Left ventricle myocardium inferior (tissue), 1 donor: ENCODE results near the gene WBP4. TPM values are rescaled to one million over a fixed set of nuclear protein-coding genes. Genes with fewer than 3 reads are reported as not detected.

Source experiments
- DNase-seq: peaks from one replicate; pipeline ENCODE4 v3.0.0-alpha.2; 2020
- H3K27ac ChIP-seq: fragments of 200-600 bp; replicated peaks from 2 replicates; pipeline ENCODE4 v1.8.0; 2021
- H3K27me3 ChIP-seq: fragments of 200-600 bp; 2 replicates; pipeline ENCODE4 v1.8.0; 2021; ENCODE audit warnings: low read depth
- H3K36me3 ChIP-seq: fragments of 200-600 bp; 2 replicates; pipeline ENCODE4 v1.8.0; 2021
- H3K4me1 ChIP-seq: fragments of 200-600 bp; 2 replicates; pipeline ENCODE4 v1.8.0; 2021
- H3K4me3 ChIP-seq: fragments of 200-600 bp; 2 replicates; pipeline ENCODE4 v1.8.0; 2021; ENCODE audit warnings: mild to moderate bottlenecking, moderate library complexity
- H3K9me3 ChIP-seq: fragments of 200-600 bp; replicated peaks from 2 replicates; pipeline ENCODE4 v1.8.0; 2021
- intact Hi-C: fragments of 100-400 bp; cut with micrococcal nuclease; formaldehyde crosslinking; loops from one replicate; pipeline ENCODE4 v1.11.0; 2022
- total RNA-seq: library from RNA; stranded (reverse); fragmentation: NEBNext Ultra II Directional; extraction: Animal tissue kit (Norgen Biotek cat#: 25700); gene quantifications from one replicate; pipeline ENCODE4 v1.2.1, GENCODE V29; 2021
- TF ChIP-seq, protein P1 (sequence below): fragments of 200-600 bp; IDR thresholded peaks from 2 replicates; pipeline ENCODE4 v1.8.0; 2021; ENCODE audit warnings: antibody characterized with exemption, mild to moderate bottlenecking, borderline replicate concordance
- donor health status: DM: no; HTN: yes; CAD: no; lungs with severe emphysema.

WBP4 gene
- total RNA-seq, 1 donor from 2014 or later, result 22.6 TPM

DNA sequence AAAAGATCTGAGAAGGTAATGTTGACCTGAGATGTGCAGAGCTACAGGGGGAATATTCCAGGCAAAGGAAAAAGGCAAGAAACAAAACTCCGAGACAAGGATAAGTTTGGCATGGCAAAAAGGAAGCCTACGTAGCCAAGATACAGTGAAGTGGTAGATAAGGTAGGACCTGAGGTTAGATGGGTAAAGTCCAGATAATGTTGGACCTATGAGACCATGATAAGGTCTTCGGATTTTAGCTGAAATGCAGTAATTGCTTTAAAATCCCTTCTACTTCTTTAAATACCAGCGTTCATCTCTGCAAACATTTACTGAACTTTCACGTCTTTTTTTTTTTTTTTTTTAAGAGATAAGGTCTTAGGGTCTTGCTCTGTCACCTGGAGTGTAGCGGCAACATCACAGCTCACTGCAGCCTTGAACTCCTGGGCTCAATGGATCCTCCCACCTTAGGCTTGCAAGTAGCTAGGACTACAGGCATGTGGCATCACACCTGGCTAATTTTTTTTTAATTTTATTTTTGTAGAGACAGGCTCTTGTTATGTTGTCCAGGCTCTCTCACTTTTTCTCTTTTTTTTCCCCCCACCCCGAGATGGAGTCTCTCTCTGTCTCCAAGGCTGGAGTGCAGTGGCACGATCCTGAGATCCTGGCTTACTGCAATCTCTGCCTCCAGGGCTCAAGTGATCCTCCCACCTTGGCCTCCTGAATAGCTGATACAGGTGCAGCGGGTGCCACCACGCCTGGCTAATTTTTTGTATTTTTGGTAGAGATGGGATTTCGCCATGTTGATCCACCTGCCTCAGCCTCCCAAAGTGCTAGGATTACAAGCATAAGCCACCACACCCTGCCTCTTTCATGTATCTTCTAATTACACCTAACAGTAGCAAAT, 4.2 kb upstream of the WBP4 start:
- Histone ChIP-seq H3K27me3 (no peaks in the 10 kb centered on the region), H3K36me3 (no peaks in the 10 kb centered on the region), H3K27ac (peak overlapping the region; percentile 98), H3K4me3 (peak overlapping the region; percentile 79), H3K4me1 (peaks cover 95% of the 10 kb centered on the region), H3K9me3 (no peaks in the 10 kb centered on the region)
- DNase-seq, result no peak
- intact Hi-C loops, result no loop called here
- TF ChIP-seq, protein P1, sequence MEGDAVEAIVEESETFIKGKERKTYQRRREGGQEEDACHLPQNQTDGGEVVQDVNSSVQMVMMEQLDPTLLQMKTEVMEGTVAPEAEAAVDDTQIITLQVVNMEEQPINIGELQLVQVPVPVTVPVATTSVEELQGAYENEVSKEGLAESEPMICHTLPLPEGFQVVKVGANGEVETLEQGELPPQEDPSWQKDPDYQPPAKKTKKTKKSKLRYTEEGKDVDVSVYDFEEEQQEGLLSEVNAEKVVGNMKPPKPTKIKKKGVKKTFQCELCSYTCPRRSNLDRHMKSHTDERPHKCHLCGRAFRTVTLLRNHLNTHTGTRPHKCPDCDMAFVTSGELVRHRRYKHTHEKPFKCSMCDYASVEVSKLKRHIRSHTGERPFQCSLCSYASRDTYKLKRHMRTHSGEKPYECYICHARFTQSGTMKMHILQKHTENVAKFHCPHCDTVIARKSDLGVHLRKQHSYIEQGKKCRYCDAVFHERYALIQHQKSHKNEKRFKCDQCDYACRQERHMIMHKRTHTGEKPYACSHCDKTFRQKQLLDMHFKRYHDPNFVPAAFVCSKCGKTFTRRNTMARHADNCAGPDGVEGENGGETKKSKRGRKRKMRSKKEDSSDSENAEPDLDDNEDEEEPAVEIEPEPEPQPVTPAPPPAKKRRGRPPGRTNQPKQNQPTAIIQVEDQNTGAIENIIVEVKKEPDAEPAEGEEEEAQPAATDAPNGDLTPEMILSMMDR, result no peak

DNA sequence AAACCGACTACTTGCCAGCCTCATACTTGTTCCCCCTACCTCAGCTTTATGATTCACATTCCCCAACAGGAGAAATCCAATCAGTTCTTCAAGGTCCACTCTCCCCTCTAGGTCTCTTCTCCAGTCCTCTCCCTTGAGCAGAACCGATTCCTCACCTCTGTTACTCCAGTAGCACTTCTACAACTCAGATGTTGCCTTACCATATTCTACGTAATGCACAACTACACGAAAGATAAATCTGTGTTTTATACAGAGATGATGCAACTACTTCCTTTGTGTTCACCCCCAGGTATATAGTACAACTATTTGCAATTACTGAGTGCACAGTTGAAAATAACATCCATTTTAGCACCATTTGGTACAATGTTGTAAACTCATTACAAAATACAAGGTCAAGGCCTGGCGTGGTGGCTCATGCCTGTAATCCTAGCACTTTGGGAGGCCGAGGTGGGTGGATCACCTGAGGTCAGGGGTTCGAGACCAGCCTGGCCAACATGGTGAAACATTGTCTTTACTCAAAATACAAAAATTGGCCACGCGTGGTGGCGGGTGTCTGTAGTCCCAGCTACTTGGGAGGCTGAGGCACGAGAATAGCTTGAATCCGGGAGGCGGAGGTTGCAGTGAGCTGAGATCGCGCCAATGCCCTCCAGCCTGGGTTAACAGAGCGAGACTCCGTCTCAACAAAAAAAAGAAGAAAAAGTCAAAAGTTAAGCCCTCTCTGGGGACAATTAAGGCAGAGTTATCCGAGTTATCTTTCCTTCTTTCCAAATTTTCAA, 2.8 kb upstream of the WBP4 start:
- Histone ChIP-seq H3K27ac (peak overlapping the region; percentile 98), H3K4me1 (peaks cover 94% of the 10 kb centered on the region), H3K9me3 (no peaks in the 10 kb centered on the region), H3K36me3 (no peaks in the 10 kb centered on the region), H3K4me3 (peak overlapping the region; percentile 79), H3K27me3 (no peaks in the 10 kb centered on the region)
- DNase-seq, result no peak
- TF ChIP-seq, protein P1, result no peak
- intact Hi-C loops, result no loop called here

DNA sequence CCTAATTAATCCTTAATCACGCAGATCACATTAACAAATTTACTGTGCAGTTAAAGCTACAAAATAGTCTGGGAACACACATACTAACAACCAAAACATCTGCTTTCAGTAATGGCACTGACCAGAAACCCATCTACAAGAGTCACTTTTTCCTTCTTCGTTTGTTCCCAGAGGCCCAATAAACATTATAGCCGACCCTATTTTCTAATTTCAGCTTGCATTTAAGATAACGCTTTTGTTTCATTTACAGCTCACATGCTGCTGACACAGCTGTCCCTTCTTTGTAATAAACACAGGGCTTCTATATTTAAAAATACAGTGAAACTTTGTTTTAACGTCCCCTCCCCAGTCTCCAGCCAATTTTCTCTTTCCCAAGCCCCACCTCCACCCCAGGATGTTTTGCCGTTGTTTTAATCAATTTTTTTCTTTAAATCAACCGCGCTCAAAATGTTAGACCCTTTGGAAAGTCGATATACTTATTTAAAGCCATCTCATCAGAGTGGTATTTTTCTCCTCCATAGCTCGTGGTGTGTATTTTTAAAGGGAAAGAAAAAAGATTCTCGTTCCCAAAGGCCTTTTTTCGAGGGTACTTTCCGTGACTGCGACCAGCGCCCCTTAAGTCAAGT, 1.7 kb upstream of the WBP4 start:
- intact Hi-C loops, result no loop called here
- TF ChIP-seq, protein P1, result no peak
- Histone ChIP-seq H3K27me3 (no peaks in the 10 kb centered on the region), H3K4me1 (peaks cover 94% of the 10 kb centered on the region), H3K36me3 (no peaks in the 10 kb centered on the region), H3K27ac (peak overlapping the region; percentile 98), H3K9me3 (no peaks in the 10 kb centered on the region), H3K4me3 (peak overlapping the region; percentile 79)
- DNase-seq, result no peak

DNA sequence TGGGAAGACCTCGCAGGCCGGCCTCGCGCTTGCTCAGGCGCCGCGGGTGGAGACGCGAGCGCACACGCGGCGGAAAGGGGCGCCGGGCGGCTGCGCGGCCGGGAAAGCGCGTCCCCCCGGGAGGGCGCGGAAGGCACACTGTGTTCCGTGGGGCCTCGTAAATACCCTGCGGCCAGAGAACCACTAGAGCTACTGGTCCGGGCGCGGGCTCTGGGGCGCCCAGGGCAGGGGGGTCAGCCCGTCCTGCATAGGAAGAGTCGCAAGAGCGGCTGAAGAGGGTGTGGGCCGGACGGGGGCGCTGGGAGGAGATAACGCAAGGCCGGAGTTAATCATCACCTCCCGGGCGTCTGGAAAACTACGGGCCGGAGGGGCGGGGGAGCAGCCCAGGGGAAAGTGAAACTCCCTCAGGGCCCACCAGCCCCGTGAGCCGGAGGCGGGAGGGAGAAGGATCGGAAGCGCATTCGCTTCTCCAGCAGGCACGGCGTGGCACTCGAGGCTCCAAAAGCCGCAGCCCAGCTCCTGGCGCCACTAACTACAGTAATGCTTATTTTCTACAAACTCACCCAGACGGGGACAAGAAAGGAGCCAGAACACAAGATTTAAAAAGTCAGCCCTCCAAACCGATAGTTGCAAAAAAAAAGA, 1.1 kb upstream of the WBP4 start:
- intact Hi-C loops, result no loop called here
- peaks cover 94% of the 10 kb centered on the region for H3K4me1 ChIP-seq
- TF ChIP-seq, protein P1, result peak; percentile 38

DNA sequence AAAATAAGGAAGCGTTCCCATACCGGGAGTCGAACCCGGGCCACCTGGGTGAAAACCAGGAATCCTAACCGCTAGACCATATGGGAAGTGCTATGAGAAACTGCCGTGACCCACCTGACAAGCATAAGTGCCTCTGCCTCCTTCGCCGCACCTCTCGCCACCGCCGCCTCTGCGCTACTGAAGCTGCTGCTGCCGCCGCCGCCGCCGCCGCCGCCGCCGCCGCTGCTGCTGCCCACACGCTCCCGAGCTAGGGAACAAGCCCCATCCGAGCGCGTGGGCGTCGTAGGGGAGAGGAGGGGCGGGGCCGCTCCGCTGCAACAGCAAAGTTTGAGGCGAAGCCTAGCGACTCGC, 610 bp upstream of the WBP4 start:
- peak; percentile 82 for DNase-seq
- no peaks in the 10 kb centered on the region for H3K27me3 ChIP-seq
- no peaks in the 10 kb centered on the region for H3K9me3 ChIP-seq
- peak overlapping the region; percentile 98 for H3K27ac ChIP-seq
- H3K4me3 ChIP-seq, result peak overlapping the region; percentile 79
- peaks cover 94% of the 10 kb centered on the region for H3K4me1 ChIP-seq
- intact Hi-C loops, result no loop called here
- TF ChIP-seq, protein P1, result no peak
- peaks cover 5% of the 10 kb centered on the region for H3K36me3 ChIP-seq

More for the DNA sequence above, 1.1 kb upstream of the WBP4 start:
- Histone ChIP-seq H3K27me3 (no peaks in the 10 kb centered on the region), H3K36me3 (peaks cover under 1% of the 10 kb centered on the region), H3K4me3 (peak overlapping the region; percentile 79), H3K27ac (peak overlapping the region; percentile 98), H3K9me3 (no peaks in the 10 kb centered on the region)
- DNase-seq, result peak; percentile 91
